Caco-2 (cell line): ENCODE results near the gene BUB1. TPM values are rescaled to one million over a fixed set of nuclear protein-coding genes. Genes with fewer than 3 reads are reported as not detected.
"Not testable (repeated sequence)": the region's sequence is repeated elsewhere in the genome, so short reads cannot be mapped to it uniquely, and the experiment has no call there.

Experiments
- BruUV-seq: library from RNA; stranded (reverse); fragments of 400-500 nt; replicated peaks from 2 replicates; lab custom pipeline; 2021; lab: Mats Ljungman, UMichigan
- CTCF ChIA-PET: fragments of 300-600 bp; sonication (Branson Sonifier 250); formaldehyde crosslinking; loops from one replicate; lab custom pipeline; 2022; ENCODE audit warnings: antibody characterized with exemption; lab: Charles Lee
- POLR2A ChIA-PET: fragments of 300-600 bp; sonication (Branson Sonifier 250); formaldehyde crosslinking; loops from one replicate; lab custom pipeline; 2022; ENCODE audit warnings: antibody characterized with exemption; lab: Charles Lee
- DNase-seq, 2 experiments: peaks; one replicate each; pipeline versions ENCODE4 v3.0.0 to v3.0.0-alpha.2; 2020 to 2022
- H3K27me3 ChIP-seq: replicated peaks from 2 replicates; pipeline ENCODE4 v1.6.0; 2011; ENCODE audit warnings: low read length; ENCODE audit not compliant: control insufficient read depth, insufficient read depth
- H3K36me3 ChIP-seq: 2 replicates; pipeline ENCODE4 v1.5.1; 2011; ENCODE audit warnings: low read length; ENCODE audit not compliant: control insufficient read depth, insufficient read depth
- H3K4me1 ChIP-seq: fragments of 250-450 bp; sonication (Bioruptor Pico); 2 replicates; pipeline ENCODE4 v1.5.1; 2020; ENCODE audit warnings: mild to moderate bottlenecking
- H3K4me3 ChIP-seq: 2 replicates; pipeline ENCODE4 v1.5.1; 2011; ENCODE audit warnings: low read depth, mild to moderate bottlenecking, control low read depth, low read length
- H3K9me3 ChIP-seq: fragments of 250-450 bp; sonication (Bioruptor Pico); 2 replicates; pipeline ENCODE4 v1.5.1; 2020; ENCODE audit warnings: mild to moderate bottlenecking, moderate library complexity
- H3K27ac Mint-ChIP-seq: one replicate; pipeline ENCODE4 v1.8.0; 2022; ENCODE audit warnings: mixed read lengths; ENCODE audit not compliant: unreplicated experiment
- H3K27me3 Mint-ChIP-seq: one replicate; pipeline ENCODE4 v1.8.0; 2022; ENCODE audit warnings: mixed read lengths; ENCODE audit not compliant: insufficient read depth, unreplicated experiment
- H3K36me3 Mint-ChIP-seq: one replicate; pipeline ENCODE4 v1.8.0; 2022; ENCODE audit warnings: mild to moderate bottlenecking, mixed read lengths; ENCODE audit not compliant: insufficient read depth, unreplicated experiment
- H3K4me1 Mint-ChIP-seq: one replicate; pipeline ENCODE4 v1.8.0; 2022; ENCODE audit warnings: low read depth, mixed read lengths; ENCODE audit not compliant: unreplicated experiment
- H3K4me3 Mint-ChIP-seq: one replicate; pipeline ENCODE4 v1.8.0; 2022; ENCODE audit warnings: mild to moderate bottlenecking, moderate library complexity, mixed read lengths; ENCODE audit not compliant: unreplicated experiment
- H3K9me3 Mint-ChIP-seq: one replicate; pipeline ENCODE4 v1.8.0; 2022; ENCODE audit warnings: mixed read lengths; ENCODE audit not compliant: unreplicated experiment
- intact Hi-C: fragments of 100-400 bp; cut with micrococcal nuclease; formaldehyde crosslinking; loops from one replicate; pipeline ENCODE4 v1.10.0; 2022; ENCODE audit not compliant: unreplicated experiment
- total RNA-seq: library from RNA; stranded (reverse); gene quantifications from 2 replicates; pipeline ENCODE4 v1.2.3, GENCODE V29; 2022

BUB1 gene
- total RNA-seq, 1 experiment from 2014 or later, result 60.7 TPM

DNA sequence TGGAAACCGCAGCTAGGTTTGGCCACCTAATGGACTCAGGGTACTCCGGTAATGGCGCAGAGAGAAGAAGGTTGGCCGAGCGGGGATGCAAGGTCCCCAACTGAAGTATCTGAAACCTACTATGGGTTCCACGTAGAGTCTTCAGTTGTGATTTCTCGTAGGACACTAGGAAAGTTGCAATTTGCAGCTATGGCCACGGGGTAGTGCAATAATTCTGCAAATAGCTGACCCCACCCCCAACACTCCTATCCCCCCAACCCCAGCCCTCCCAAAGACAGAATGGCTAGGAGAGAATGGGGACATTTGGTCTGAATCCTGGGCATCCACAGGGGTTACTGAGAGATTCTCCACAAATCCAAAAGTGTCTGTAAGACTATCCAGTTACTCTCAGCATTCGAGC, 75.7 kb downstream of the BUB1 start:
- H3K36me3 Mint-ChIP-seq, H3K36me3 ChIP-seq, H3K9me3 ChIP-seq, H3K4me3 Mint-ChIP-seq, POLR2A ChIA-PET, intact Hi-C loops, H3K27me3 ChIP-seq, H3K27me3 Mint-ChIP-seq, H3K27ac Mint-ChIP-seq, H3K4me3 ChIP-seq, CTCF ChIA-PET, H3K4me1 ChIP-seq, H3K9me3 Mint-ChIP-seq, DNase-seq, H3K4me1 Mint-ChIP-seq, BruUV-seq: not testable (repeated sequence)

DNA sequence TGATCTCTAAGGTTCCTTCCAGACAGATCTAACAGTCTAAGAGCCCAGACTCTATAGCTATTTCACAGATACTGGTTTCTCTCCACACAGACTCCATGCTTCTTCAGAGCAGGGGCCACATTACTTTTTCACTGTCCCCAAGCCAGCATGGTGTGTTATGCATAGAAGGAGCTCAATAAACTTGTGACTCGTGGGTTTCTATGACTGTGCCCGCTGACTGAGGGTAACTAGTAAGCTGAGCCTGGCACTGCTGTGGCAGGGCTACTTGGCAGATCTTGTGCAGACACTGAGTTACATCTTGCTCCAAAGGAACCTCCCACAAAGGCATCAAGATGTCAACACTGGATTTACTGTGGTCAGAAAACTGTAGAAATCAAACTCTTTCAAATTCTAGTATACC, 85.9 kb downstream of the BUB1 start:
- POLR2A ChIA-PET, H3K36me3 ChIP-seq, H3K9me3 Mint-ChIP-seq, H3K27me3 ChIP-seq, H3K27ac Mint-ChIP-seq, CTCF ChIA-PET, H3K9me3 ChIP-seq, DNase-seq, H3K4me1 Mint-ChIP-seq, intact Hi-C loops, H3K27me3 Mint-ChIP-seq, H3K4me3 ChIP-seq, H3K4me1 ChIP-seq, H3K4me3 Mint-ChIP-seq, H3K36me3 Mint-ChIP-seq, BruUV-seq: not testable (repeated sequence)

DNA sequence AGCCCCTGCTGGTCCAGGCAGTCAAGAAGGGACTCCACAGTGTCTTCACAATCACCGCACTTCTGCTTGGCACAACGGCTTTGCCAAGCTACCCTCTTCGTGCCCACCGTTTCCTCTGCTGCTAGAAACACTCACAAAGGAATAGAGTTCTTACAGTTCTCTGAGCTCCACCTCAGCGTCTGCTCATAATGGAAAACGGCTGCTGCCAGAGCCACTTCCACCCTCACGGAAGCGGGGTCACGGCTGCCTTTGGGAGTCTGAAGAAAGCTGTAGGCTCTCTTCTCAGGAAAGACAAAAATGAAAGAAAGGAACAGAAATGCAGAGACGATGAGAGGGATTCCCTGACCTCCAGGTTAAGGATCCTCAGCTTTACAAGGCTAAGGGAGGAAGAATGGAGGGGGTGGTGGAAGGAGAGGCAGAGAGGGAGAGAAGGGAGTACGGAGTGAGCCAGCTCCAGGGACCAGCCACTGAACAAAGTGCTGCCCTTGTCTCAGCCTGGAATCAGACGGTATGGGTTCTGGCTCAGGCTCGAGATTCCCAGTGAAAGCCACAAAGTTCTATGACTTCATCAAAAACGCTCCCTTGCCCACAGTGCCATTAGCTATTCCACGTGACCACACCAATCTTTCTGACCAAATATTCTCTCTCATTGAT, 88.1 kb downstream of the BUB1 start:
- H3K27me3 Mint-ChIP-seq, H3K36me3 Mint-ChIP-seq, H3K9me3 Mint-ChIP-seq, POLR2A ChIA-PET, CTCF ChIA-PET, H3K27me3 ChIP-seq, DNase-seq, H3K9me3 ChIP-seq, H3K36me3 ChIP-seq, H3K4me3 Mint-ChIP-seq, H3K4me1 ChIP-seq, intact Hi-C loops, H3K27ac Mint-ChIP-seq, BruUV-seq, H3K4me1 Mint-ChIP-seq, H3K4me3 ChIP-seq: not testable (repeated sequence)

DNA sequence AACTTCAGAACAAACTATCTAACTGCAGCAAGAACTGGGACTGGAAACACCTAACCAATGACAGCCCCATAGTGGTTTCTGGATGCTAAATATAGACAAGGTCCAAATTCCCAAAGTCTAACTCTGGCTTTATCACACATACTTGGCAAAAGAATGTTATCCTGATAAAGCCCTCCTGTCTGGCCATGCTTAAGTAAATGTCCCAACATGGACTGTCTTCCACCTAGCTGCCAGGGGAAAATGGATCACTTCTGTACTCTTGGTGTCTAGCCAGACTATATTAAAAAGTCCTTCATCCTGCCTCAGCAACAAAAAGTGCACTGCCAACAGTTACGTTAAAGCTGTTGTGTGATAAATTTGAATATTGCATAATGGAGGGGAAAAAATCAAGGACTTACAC, 89.3 kb downstream of the BUB1 start:
- H3K36me3 ChIP-seq, BruUV-seq, H3K4me3 ChIP-seq, H3K4me1 ChIP-seq, DNase-seq, H3K27me3 ChIP-seq, H3K27me3 Mint-ChIP-seq, H3K27ac Mint-ChIP-seq, H3K4me3 Mint-ChIP-seq, H3K36me3 Mint-ChIP-seq, CTCF ChIA-PET, intact Hi-C loops, H3K4me1 Mint-ChIP-seq, H3K9me3 Mint-ChIP-seq, POLR2A ChIA-PET, H3K9me3 ChIP-seq: not testable (repeated sequence)

Other genes starting within 250 kb of the BUB1 start
- gene LIMS4, start 205.2 kb downstream of the BUB1 start, total RNA-seq, result 2.4 and 2.5 TPM in 2 replicates
- 39.4 and 41.3 TPM in 2 replicates for gene RGPD6, start 100.8 kb downstream of the BUB1 start, total RNA-seq
- gene ACOXL, start 54.5 kb upstream of the BUB1 start, total RNA-seq, result 2.6 and 2.9 TPM in 2 replicates